ENCODE results near the gene CFAP44. TPM values are rescaled to one million over a fixed set of nuclear protein-coding genes. Genes with fewer than 3 reads are reported as not detected.
"Not testable (repeated sequence)": the region's sequence is repeated elsewhere in the genome, so short reads cannot be mapped to it uniquely, and the experiment has no call there.

CFAP44 gene
- total RNA-seq (2021; fragmentation: NEBNext Ultra II Directional; extraction: Animal tissue kit (Norgen Biotek cat#: 25700)) = 1 to 10 TPM in 3 of 6 experiments, under 1 TPM in 3; 0.86 to 1.4 (median 1.0) TPM
- long read RNA-seq, partial matches to known transcripts = 0 of 1 reads
- long read RNA-seq, other reads (novel, unspliced or antisense) = 1 of 1 reads

GRCh38 chr3:113441051-113441770 lies at the start of gene CFAP44:
Gene CFAP44 (minus strand): TSS chr3:113441493. CDS start chr3:113433664, 7,829 bp downstream.
- H3K4me1 Mint-ChIP-seq (ENCODE audit: low read depth) = peaks cover 9% of the 10 kb centered on the region
- H3K36me3 Mint-ChIP-seq (ENCODE audit: low read depth) = no peaks in the 10 kb centered on the region
- no peak within 1 kb of the TSS; the same call in 1 of the 2 replicates for H3K4me3 Mint-ChIP-seq
- H3K27me3 Mint-ChIP-seq (ENCODE audit: insufficient read depth) = no peaks in the 10 kb centered on the region; the same call in 1 of the 2 replicates
- no peak for DNase-seq
- H3K27ac Mint-ChIP-seq = no peak within 1 kb of the TSS; the same call in 1 of the 2 replicates
- TF ChIP-seq CTCF (IDR thresholded peaks at IDR 0.05) = no peak
- H3K9me3 Mint-ChIP-seq = no peaks in the 10 kb centered on the region

- no peaks in the 10 kb centered on the region for H3K27me3 Mint-ChIP-seq (ENCODE audit: insufficient read depth)
- no peak for TF ChIP-seq CTCF (IDR thresholded peaks at IDR 0.05)
- DNase-seq = no peak
- no peaks in the 10 kb centered on the region; the same call in 1 of the 2 replicates for H3K9me3 Mint-ChIP-seq
- H3K4me1 Mint-ChIP-seq (ENCODE audit: low read depth) = no peaks in the 10 kb centered on the region
- H3K4me3 Mint-ChIP-seq = no peak overlapping the region
- H3K27ac Mint-ChIP-seq = no peak overlapping the region
- peaks cover 21% of the 10 kb centered on the region for H3K36me3 Mint-ChIP-seq (ENCODE audit: low read depth)
Measured at GRCh38 chr3:113485161-113485609, 43.9 kb upstream of the CFAP44 start.

GRCh38 chr3:113468539-113468938 lies 27.2 kb upstream of the CFAP44 start:
- no peaks in the 10 kb centered on the region for H3K4me1 Mint-ChIP-seq (ENCODE audit: low read depth)
- no peak for TF ChIP-seq CTCF (IDR thresholded peaks at IDR 0.05)
- no peaks in the 10 kb centered on the region for H3K27me3 Mint-ChIP-seq (ENCODE audit: insufficient read depth)
- H3K27ac Mint-ChIP-seq = no peak overlapping the region
- peaks cover 29% of the 10 kb centered on the region for H3K36me3 Mint-ChIP-seq (ENCODE audit: low read depth)
- no peak for DNase-seq
- no peak overlapping the region for H3K4me3 Mint-ChIP-seq
- peaks cover 12% of the 10 kb centered on the region; the same call in 1 of the 2 replicates for H3K9me3 Mint-ChIP-seq

- H3K4me3 Mint-ChIP-seq = no peak overlapping the region
- H3K4me1 Mint-ChIP-seq (ENCODE audit: low read depth) = no peaks in the 10 kb centered on the region
- DNase-seq = no peak
- H3K9me3 Mint-ChIP-seq = no peaks in the 10 kb centered on the region
- TF ChIP-seq CTCF (IDR thresholded peaks at IDR 0.05) = no peak
- H3K27me3 Mint-ChIP-seq (ENCODE audit: insufficient read depth) = no peaks in the 10 kb centered on the region
- no peak overlapping the region for H3K27ac Mint-ChIP-seq
- peaks cover 20% of the 10 kb centered on the region; the same call in 1 of the 2 replicates for H3K36me3 Mint-ChIP-seq (ENCODE audit: low read depth)
Measured at GRCh38 chr3:113461488-113461887, 20.2 kb upstream of the CFAP44 start.

- not testable (repeated sequence) for H3K27me3 Mint-ChIP-seq (ENCODE audit: insufficient read depth); H3K4me3 Mint-ChIP-seq
Measured at GRCh38 chr3:113458554-113458953, 17.3 kb upstream of the CFAP44 start.

GRCh38 chr3:113455446-113455845 lies 14.2 kb upstream of the CFAP44 start:
- no peak for DNase-seq
- Mint-ChIP-seq H3K4me1 (ENCODE audit: low read depth) (no peaks in the 10 kb centered on the region), H3K27ac (no peak overlapping the region), H3K36me3 (ENCODE audit: low read depth) (peaks cover 12% of the 10 kb centered on the region), H3K9me3 (no peaks in the 10 kb centered on the region), H3K27me3 (ENCODE audit: insufficient read depth) (no peaks in the 10 kb centered on the region; the same call in 1 of the 2 replicates), H3K4me3 (no peak overlapping the region)
- TF ChIP-seq CTCF (IDR thresholded peaks at IDR 0.05) = no peak

More at GRCh38 chr3:113458554-113458953, 17.3 kb upstream of the CFAP44 start:
- H3K36me3 Mint-ChIP-seq (ENCODE audit: low read depth) = peaks cover 15% of the 10 kb centered on the region
- not testable (repeated sequence) for H3K9me3 Mint-ChIP-seq; DNase-seq; H3K27ac Mint-ChIP-seq; H3K4me1 Mint-ChIP-seq (ENCODE audit: low read depth)

All from HFFc6 (cell line).